KOPT-K1 (cell line): Measurements from ENCODE around the gene FCN2.

Experiments used
- H3K27ac ChIP-seq: fragments of 200-600 bp; sonication (generic); 2 replicates; pipeline ENCODE4 v1.5.1; 2016; ENCODE audit warnings: antibody characterized with exemption, mild to moderate bottlenecking, low read depth, low read length; ENCODE audit not compliant: poor library complexity, severe bottlenecking
- H3K36me3 ChIP-seq: fragments of 200-600 bp; sonication (generic); 2 replicates; pipeline ENCODE4 v1.5.1; 2017; ENCODE audit warnings: antibody characterized with exemption, mild to moderate bottlenecking, low read length, moderate library complexity; ENCODE audit not compliant: insufficient read depth
- H3K9me3 ChIP-seq: fragments of 200-600 bp; sonication (generic); 2 replicates; pipeline ENCODE4 v1.5.1; 2017; ENCODE audit warnings: antibody characterized with exemption, low read length, mild to moderate bottlenecking; ENCODE audit not compliant: insufficient read depth, poor library complexity, severe bottlenecking

Gene FCN2

DNA sequence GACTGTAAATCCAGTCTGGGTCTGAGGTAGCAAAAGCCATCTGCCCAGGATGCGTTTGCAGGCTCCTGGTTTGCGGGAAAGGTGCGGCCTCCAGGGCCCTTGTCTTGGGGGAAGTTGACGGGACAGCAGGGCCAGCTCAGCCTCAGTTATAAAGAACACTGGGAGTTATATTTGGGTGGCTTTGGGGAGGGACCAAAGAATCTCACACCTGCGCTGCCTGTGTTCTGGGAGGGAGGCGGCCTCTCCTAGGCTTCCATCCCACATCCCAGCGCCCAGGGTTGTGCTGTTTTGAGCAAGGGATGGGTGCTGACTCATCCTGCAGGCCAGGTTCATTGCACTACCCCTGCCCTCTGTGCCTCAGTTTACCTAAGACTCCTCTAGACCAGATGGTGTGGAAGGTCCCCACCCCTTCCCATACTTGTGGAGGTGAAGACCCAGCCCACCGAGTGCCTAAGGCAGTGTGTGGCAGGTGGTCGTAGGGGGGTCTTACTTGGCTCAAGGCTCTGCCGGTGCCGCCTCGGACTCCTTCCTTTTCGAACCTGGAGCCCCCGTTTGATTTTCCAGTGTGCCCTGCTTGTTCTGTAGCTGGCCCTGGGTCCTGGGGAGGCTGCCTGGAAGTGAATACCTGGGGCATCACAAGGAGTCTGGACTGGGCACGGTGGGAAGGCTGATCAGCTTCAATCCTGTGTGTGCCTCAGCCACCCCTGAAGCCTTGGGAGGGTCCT lies 39.3 kb upstream of the FCN2 start:
- H3K27ac ChIP-seq: no peak overlapping the region
- no peaks in the 10 kb centered on the region for H3K36me3 ChIP-seq
- no peaks in the 10 kb centered on the region for H3K9me3 ChIP-seq

DNA sequence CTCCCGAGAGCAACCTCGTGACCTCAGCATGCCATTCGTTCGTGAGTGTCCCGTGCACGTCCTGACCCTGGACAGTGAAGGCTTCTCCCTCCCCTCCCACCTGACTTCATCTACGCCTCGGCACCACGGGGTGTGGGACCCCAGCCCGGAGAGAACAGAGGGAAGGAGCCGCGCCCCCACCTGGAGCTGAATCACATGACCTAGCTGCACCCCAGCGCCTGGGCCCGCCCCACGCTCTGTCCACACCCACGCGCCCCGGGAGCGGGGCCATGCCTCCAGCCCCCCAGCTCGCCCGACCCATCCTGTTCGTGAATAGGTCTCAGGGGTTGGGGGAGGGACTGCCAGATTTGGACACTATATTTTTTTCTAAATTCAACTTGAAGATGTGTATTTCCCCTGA lies 38.3 kb upstream of the FCN2 start:
- H3K9me3 ChIP-seq: no peaks in the 10 kb centered on the region
- H3K36me3 ChIP-seq: no peaks in the 10 kb centered on the region

DNA sequence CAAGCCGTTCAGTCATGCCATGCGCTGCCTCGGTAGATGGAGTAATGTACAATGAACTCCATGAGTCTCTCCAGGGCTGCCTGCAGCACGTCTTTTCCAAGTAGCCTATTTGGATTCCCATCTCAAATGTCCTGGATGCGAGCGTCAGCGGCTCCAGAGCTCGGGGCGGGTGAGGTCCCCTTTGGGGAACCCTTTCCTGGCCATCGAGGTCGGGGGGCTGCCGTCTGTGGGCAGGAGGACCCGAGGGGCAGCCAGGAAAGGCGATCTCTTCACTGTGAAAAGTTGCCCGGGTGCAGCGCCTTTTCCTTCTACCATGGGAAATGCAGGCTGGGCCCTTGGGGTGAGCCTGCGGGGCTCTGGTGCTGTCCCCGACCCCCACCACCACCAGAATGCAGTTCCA lies 36.9 kb upstream of the FCN2 start:
- H3K27ac ChIP-seq: no peak overlapping the region
- H3K36me3 ChIP-seq: no peaks in the 10 kb centered on the region
- peaks cover 6% of the 10 kb centered on the region for H3K9me3 ChIP-seq

More for the DNA sequence above, 38.3 kb upstream of the FCN2 start:
- no peak overlapping the region for H3K27ac ChIP-seq

DNA sequence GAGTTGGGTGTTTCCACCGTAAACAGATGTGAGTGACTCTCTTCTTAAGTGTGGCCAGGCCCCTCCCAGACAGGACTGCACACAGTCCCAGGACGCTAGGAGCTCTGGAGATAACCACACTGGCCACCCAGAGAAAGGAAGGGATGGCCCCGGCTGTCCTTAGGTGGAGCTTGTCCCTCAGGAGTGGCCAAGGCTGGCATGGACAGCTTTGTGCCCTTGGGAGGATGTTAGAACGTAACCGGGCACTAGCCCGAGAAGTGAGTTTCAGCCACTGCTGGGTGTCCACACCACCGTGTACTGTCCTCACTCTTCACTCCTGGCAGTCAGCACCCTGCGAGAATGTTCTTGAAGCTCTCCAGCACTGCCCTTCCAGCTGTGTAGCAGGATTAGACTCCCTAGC lies 35.8 kb upstream of the FCN2 start:
- Histone ChIP-seq H3K9me3 (peaks cover 6% of the 10 kb centered on the region), H3K27ac (no peak overlapping the region), H3K36me3 (no peaks in the 10 kb centered on the region)

DNA sequence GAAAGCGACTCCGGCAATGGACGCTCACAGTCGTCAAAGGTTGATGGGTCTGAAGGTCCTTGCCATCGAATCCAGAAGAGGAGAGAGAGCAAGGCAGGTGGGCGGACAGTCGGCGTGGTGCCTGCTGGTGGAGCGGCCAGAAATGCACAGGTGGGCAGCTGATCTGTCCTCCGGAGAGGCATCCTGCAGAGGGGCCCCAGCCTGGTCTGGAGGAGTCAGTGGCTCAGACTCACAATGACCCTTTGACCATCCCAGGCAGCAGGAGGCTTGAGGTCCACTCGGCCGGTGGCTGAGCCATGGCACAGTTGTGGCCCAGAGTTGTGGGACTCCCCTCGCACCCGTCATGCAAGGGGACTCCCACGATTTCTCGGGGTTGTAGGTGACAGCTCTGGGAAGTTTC lies 34.4 kb upstream of the FCN2 start:
- Histone ChIP-seq H3K36me3 (no peaks in the 10 kb centered on the region), H3K9me3 (peaks cover 19% of the 10 kb centered on the region), H3K27ac (no peak overlapping the region)

GRCh38 chr9:134846699-134847098 lies 33.9 kb upstream of the FCN2 start:
- Histone ChIP-seq H3K36me3 (no peaks in the 10 kb centered on the region), H3K9me3 (peaks cover 23% of the 10 kb centered on the region), H3K27ac (no peak overlapping the region)

- Histone ChIP-seq H3K27ac (no peak overlapping the region), H3K9me3 (peaks cover 23% of the 10 kb centered on the region), H3K36me3 (no peaks in the 10 kb centered on the region)
Observed at GRCh38 chr9:134847138-134847537, 33.5 kb upstream of the FCN2 start.

DNA sequence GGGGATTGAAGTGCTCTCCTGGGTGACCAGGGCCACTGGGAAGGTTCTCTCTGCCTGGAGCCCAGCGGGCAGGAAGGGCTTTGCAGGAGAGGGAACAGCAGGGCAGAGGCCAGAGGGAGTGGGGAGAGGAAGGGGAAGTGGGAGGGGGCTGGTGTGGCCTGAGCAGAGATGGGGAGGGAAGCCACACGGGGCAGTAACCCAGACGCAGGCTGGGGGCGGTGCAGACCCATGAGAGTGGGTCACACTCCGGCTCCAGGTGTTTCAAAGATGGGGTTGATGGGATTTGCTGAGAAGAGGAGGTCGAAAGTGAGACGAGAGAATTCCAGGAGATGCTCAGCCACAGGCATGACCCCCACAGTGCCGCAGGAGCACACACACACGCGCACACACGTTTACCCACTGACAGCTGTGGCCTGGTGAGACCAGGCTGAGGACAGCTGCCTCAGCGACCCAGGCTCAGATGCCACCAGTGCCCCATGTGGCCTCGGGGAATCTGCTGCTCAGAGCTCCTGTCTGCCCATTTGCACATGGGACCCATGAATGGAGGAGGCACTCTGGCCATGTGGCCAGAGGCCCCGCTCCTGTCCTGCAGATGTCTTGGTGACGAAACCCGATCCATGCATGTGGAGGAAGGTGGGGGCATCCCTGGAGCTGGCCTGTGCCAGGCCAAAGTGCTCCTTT lies 32.7 kb upstream of the FCN2 start:
- H3K27ac ChIP-seq: no peak overlapping the region
- H3K9me3 ChIP-seq: peaks cover 23% of the 10 kb centered on the region
- no peaks in the 10 kb centered on the region for H3K36me3 ChIP-seq

DNA sequence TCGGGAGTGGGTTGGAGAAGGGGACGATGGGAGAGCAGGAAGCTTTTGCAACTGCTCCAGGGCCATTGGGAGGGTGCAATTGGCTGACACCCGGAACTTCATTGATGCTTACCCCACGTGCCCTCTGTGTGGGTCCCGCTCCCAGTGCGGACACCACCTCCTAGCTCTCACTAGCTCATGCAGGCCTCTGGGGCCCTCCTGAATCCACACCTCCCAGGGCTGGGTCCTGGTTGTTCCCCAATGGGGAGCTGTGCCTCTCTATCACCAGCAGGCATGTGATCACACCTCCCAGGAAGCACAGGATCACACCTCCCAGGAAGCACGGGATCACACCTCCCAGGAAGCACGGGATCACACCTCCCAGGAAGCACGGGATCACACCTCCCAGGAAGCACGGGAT lies 32.1 kb upstream of the FCN2 start:
- H3K27ac ChIP-seq: no peak overlapping the region
- peaks cover 23% of the 10 kb centered on the region for H3K9me3 ChIP-seq
- H3K36me3 ChIP-seq: no peaks in the 10 kb centered on the region

DNA sequence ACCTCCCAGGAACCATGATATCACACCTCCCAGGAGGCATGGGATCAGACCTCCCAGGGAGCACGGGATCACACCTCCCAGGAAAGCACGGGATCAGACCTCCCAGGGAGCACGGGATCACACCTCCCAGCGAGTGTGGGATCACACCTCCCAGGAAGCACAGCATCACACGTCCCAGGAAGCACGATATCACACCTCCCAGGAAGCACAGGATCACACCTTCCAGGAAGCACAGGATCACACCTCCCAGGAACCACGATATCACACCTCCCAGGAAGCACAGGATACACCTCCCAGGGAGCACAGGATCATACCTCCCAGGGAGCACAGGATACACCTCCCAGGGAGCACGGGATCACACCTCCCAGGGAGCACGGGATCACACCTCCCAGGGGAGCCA lies 30.0 kb upstream of the FCN2 start:
- no peak overlapping the region for H3K27ac ChIP-seq
- H3K9me3 ChIP-seq: peaks cover 23% of the 10 kb centered on the region
- no peaks in the 10 kb centered on the region for H3K36me3 ChIP-seq

GRCh38 chr9:134851020-134851419 lies 29.6 kb upstream of the FCN2 start:
- Histone ChIP-seq H3K9me3 (peaks cover 23% of the 10 kb centered on the region), H3K36me3 (no peaks in the 10 kb centered on the region), H3K27ac (no peak overlapping the region)

- no peaks in the 10 kb centered on the region for H3K36me3 ChIP-seq
- H3K27ac ChIP-seq: no peak overlapping the region
- H3K9me3 ChIP-seq: peaks cover 23% of the 10 kb centered on the region
Observed at GRCh38 chr9:134852906-134853654, 27.5 kb upstream of the FCN2 start.

- no peak overlapping the region for H3K27ac ChIP-seq
- H3K9me3 ChIP-seq: peaks cover 18% of the 10 kb centered on the region
- no peaks in the 10 kb centered on the region for H3K36me3 ChIP-seq
Observed at GRCh38 chr9:134853893-134854292, 26.7 kb upstream of the FCN2 start.

- Histone ChIP-seq H3K27ac (no peak overlapping the region), H3K36me3 (no peaks in the 10 kb centered on the region), H3K9me3 (peaks cover 18% of the 10 kb centered on the region)
Observed at GRCh38 chr9:134854541-134854981, 26.0 kb upstream of the FCN2 start.

GRCh38 chr9:134855231-134855899 lies 25.2 kb upstream of the FCN2 start:
- H3K27ac ChIP-seq: no peak overlapping the region
- H3K9me3 ChIP-seq: peaks cover 12% of the 10 kb centered on the region
- H3K36me3 ChIP-seq: no peaks in the 10 kb centered on the region
